NCI-H748 (cell line): ENCODE results near the gene FGF1.
"Not testable (repeated sequence)": the region's sequence is repeated elsewhere in the genome, so short reads cannot be mapped to it uniquely, and the experiment has no call there.

Experiments
- DNase-seq: peaks from one replicate; lab custom pipeline; 2025; ENCODE audit not compliant: unreplicated experiment; lab: John Stamatoyannopoulos, UW

Gene FGF1

DNA sequence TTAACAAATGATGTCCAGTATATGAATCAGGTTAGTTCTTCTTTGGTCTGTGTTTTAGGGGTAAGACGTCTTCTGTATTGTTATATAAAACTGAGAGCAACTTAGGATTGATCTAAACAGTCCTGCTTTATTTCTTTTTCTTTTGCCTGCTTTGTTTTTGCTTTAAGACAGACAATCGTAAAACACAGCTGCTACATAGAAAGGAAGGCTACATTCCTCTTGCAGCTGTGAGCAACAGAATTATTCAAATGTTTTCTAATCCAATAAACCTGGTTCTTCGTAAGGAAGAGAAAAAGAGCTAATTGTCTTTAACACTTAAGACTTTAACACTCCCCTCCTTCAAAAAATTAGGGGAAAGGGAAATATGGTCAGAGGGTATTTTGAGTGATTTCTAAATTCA lies 14.6 kb downstream of the FGF1 start:
- no peak for DNase-seq

DNA sequence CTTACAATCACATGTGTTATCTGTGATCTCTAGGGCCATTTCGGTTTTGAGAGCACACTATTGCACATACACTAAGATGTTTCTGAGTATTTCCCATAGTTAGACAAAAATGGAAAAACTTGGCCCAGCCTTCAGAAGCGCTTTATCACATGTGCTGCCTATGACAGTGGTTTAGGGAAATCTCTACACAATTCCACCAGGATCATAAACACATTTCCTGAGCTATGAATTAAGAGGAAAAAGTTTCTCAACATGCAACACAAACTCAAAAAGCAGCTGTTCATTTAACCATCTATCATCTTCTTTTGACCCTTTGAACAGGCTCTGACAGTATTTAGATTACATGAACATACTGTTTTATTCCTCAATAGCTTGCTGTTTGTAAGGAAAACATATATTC lies 15.1 kb downstream of the FGF1 start:
- no peak for DNase-seq

DNA sequence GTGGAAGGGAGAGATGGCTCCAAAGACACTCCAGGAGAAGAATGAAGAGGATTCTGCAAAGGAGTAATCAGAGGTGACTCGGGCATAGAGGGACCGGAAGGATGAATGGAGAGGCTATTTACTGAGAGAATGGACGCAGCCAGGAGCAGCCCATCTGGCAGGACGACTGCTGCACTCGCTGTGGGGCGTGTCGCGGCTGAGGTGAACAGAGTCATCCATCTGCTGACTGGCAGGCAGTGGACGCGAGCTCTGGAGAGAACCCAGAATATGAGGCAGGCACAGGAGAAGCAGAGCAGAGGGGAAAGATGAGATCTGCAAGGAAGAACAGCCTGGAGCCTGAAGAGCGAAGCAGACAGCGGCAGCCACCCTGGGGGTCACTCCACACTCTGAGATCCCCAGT lies 16.4 kb downstream of the FGF1 start:
- DNase-seq, result peak; percentile 48

DNA sequence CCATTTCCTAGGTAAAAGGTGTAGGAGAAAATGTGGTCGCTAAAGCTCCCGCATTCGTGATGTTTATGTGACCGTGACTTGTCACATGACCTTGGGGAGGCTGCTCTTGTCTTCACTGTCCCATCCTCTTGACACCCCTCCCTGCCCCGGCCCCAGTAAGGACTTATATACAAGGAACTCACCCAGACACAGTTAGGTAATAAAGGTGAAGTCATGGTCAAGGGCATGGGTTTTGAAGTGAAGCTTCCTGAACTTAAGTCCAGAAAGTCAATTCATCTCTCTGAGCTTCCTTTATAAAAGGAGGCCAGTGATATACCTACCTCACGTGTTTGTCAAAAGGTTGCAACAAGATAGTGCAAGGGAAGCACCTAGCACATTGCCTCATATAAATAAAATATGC lies 17.6 kb downstream of the FGF1 start:
- no peak for DNase-seq

DNA sequence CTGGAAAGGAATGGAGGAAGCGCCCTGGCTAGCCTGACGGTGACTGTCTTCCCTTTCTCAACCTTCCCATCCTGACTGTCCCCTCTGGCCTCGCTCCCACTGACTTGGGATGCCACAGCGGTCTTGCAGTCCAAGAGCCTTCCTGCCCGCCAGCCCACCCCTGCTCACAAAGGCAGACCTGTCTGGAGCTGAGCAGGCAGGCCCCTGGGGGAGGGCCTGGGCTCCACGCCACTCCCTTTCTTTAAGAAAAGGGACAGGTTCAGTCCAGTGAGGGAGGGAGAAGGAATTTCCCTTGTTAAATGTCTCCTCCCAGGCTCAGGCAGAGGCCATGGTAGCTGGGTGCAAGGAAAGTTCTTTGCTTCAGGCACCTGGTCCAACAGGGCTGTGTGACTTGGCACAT lies 18.1 kb downstream of the FGF1 start:
- no peak for DNase-seq

DNA sequence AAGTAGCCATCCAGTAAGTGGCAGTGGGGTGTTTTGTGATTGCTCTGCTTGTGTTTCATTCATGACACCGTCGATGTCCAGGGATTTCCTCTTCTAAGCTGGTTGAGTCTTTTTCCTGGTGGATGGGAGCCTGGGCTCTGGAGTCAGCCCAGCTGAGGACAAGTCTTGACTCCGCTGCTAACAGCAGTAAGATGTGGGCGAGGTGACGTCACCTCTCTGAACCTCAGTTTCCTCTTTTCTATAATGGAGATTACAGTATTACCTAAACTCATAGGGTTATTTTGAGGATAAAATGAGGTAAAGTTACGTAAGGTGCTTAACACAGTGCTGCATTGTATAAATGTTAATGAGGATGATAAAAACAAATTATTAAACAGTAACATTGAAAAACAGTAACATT lies 21.3 kb downstream of the FGF1 start:
- DNase-seq, result no peak

DNA sequence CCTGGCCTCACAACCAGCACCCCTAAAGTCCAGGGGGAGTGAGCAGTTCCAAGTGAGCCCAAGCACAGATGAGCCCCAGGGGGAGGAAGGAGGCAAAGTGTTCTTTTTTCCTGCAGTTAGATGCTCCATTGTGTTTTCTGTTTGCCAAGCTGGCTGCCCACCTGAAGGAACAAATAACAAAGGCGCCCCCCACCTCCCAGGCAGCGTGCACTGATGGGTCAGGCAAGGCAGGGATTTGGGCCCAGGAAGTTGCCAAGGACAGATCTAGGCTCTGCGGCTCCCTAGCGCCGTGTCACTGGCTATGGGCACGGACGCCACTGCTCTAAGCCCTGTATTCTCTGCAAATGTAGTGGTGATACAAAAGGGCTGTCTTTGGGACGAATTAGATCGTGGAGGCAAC lies 21.8 kb downstream of the FGF1 start:
- no peak for DNase-seq

DNA sequence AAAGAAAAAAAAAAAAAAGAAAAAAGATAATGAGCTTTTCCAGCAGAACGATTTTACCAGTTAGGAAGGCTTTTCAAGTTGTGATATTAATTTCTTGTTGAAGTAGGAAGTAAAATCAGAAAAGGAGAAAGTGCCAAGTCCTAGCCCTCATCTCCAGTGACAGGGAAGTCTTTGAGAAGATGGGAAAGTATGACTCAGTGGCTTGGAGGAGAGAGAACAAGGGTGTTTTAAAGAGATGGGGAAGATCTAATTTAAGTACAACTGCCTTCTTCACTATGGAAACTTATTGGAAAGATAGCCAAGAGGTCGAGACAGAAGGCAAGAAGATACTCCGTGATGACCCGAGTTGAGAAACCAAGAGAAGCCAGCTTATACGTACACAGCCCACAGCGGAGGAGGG lies 22.6 kb downstream of the FGF1 start:
- no peak for DNase-seq

DNA sequence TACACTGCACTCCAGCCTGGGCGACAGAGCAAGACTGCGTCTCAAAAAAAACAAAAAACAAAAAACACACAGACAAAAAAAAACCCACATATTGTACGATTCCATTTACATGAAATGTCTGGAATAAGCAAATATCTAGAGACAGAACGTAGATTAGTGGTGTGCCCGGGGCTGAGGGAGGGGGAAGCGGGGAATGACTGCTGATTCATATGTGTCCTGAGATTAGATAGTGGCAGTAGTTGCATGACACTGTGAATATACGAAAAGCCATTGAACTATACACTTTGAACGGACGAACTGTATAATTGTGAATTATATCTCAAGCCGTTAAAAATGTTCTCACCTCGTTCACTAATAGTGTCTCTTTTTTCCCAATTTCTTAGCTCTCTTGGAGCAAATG lies 23.9 kb downstream of the FGF1 start:
- no peak for DNase-seq

DNA sequence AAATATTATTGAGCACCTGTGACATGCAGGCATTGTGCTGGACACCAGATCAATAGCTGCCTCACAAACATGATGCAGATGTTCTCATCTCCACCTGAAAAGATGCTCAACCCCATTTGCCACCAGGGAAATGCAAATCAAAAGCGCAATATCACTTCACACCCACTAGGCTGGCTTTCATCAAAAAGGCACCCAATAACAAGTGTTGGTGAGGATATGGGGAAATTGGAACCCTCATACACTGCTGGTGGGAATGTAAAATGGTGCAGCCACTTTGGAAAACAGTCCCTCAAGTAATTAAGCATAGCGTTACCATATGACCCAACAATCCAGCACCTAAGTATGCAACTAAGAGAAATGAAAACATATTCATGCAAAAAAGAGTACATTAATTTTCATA lies 24.7 kb downstream of the FGF1 start:
- no peak for DNase-seq

DNA sequence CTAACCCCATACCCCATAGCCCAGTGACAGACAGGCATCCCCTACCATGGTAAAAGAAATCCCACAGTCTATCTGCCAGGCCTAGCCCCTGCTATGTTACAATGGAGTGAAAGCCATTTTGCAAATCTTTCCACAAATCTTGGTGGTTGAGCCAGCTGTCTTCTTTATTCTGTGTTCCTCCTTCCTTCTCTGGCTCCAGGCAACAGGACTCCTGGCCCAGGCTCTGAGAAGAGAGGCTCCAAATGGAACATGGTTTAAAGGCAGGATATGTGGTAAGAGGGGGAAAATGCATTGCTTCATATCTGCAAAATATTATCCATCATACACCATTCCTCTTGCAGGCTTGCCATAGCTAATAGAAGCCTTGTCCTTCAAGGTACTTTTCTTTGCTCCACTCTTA lies 25.2 kb downstream of the FGF1 start:
- DNase-seq, result no peak

DNA sequence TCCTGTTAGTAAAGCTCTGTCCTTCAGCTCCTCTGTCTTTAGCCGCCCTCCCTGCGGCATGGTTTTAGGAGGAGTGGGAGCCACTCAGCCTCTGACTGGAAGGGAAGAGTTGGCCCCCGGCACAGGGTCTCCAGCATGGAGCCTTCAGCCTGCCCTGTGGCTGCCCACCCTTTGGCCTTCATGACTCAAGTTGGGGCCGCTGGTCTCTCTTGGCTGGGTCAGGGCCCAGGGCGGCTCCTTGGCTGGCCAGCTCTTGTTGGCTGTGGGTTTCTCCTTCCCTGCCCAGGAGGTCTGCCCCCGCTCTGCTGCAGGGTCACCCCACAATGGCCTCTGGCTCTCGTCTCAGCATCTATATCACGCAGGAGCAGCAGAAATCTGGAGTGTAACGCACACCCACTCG lies 25.7 kb downstream of the FGF1 start:
- no peak for DNase-seq

DNA sequence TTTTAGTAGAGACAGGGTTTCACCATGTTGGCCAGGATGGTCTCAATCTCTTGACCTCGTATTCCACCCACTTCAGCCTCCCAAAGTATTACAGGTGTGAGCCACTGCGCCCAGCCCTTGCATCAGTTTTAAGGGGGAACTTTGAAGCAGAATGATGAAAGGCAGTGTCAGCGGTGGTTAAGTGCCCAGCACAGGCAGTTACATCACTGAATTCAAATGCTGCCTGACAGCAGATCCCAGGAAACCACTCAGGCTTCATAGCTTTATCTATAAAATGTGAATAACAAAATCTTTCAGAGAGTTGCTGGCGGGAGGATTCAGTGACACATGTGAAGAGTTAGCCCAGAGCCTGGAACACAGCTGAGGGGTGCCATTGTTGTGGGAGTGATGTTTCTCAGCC lies 26.5 kb downstream of the FGF1 start:
- DNase-seq, result no peak

DNA sequence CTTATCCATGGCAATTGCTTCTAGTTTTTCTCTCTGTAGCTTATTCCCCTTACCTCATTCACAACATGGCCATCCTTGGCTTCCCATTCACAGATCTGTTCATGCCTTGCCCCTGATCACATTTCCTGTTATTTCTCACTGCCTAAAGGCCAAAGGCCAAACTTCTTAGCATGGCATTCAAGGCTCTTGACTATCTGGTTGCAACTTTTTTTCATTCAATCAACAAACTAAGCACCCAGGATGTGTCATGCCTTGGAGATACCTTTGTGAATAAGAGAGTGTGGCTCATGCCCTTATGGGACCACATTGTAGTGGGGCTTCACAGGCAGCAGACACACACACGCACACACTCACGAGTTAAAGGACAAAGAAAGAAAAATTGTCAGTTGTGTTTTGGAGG lies 27.6 kb downstream of the FGF1 start:
- DNase-seq, result no peak

DNA sequence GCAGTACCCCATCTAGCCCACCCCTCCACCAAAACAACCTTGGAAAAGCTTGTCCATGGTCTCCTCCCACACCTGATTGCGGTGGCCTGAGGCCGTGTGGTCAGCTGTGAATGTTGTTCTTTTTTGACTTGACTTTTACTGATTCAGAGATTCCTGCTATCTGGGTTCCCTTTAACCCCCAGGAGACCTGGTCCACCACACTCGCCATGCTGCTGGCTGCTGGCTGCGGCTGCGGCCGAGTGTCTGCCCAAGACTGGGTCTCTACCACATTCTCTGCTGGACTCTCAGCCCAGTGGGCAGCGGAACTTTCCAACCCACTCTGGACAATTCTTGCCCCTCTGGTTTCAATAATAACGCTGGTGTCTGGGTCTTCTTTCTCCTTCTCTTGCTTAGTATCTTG lies 28.4 kb downstream of the FGF1 start:
- DNase-seq, result no peak

DNA sequence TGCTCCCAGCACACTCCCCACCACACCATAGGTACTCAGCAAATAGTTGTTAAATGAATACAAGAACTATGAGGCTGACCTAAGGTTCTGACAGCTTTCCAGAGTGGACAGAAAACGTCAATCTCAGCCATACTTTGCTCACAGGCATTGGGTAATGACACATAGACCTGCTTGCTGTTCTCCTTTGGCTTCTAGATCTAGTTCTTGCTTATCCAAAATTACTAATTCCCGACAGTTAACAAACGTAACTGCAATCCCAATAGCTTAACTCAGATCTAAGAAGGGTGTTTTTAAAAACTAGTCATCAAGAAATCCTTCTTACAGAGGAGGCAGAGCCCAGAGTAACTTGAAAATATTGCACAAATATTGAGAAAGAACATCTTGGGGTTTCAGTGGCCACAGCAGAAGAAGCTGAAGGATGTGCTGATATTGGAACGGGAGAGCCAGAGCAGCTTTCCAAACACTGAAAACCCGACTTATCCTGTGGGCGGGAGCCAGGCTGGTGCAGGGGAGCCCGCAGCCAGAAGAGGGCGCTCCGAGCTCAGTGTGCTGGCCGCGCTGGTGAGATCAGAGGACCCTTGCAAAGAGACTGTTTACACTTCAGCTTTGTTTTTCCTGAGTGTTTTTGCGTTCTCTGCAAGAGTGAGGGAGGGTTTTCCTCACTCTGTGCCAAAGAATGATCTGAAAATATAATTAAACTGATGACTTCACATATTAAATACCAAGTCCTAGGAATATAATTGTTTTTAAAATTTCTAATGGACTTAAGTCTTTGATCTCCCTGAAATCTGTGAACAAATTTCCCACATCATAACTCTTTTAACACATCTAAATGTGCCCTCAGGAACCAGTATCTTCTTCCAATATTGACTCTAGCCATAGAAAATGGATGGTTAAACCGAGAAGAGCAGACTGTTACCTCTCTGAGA lies 30.3 kb downstream of the FGF1 start:
- peak; percentile 71 for DNase-seq

DNA sequence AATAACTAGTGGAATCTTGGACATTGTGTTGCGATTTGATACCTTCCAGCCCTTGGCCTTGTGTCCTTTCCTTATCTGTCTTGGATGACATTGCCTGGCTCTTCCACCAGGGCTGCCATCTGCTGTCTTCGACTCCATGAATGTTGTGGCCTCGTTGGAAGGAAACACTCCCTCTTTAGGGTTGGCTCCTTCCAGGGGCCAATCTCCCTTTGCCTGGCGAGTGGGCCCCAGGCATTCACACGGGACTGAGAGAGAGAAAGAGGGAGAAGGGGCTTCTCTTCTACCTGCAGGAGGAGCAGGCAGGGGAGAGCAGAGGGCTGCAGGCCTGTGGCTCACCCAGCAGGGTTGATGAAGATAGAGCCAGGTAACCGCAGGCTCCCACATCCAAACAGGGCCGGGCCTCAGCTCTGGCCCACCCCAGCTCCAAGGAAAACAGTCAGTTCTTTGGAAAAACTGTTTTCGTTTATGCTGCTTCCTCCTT lies 31.3 kb downstream of the FGF1 start:
- no peak for DNase-seq

DNA sequence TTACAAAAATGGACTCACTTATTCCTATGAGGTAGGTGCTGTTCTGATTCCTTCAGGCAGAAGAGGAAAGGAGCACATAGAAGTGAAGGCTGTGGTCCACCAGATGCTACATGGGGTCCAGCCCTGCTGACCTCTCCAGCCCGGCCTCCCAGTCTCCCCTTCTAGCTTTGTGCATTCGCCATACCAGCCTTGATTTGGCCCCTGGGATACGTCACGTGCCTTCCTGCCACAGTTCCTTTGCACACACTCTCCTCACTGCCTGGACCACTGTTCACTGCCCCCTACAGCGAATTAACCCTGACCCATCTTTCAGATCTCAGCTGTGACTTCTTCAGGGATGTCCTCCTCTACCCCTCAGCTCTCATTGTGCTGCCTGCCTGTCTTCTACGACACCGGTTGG lies 32.6 kb downstream of the FGF1 start:
- DNase-seq, result no peak

DNA sequence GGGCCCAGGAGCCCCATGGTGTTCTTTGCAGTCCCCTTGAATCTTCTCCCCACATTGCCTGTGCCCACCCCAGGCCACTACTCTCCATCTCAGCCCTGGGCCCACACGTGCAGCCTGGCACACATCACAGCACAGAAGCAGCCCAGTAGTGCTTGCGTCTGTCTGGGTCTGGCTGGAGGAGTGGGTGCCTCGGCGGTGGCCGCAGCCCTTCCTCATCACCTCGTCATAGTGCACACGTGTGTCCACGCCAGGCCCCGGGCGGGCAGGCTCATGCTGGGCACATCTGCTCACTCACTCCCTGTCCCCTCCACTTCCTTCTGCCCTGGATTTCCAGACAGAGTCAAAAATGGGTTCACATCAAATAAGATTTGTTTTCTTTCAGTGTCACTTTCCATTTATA lies 33.3 kb downstream of the FGF1 start:
- no peak for DNase-seq

DNA sequence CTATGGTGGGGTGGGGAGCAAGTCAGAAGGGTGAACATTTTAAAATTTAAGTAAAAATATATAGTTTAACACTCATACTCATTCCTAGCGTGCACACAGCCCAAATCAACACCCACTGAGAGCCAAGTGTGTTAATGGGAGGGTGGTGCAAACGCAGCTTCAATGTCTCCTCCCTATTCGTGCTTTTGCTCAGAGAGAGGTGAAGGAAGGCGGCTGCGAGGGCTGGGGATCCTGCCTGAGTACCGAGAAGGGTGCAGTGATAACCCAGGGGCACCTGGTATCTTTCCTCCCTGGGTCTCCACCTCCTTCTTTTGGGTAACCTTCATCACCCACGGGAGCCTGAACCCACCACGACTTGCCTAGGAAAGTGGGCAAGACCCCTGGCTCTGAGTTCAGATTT lies 35.0 kb downstream of the FGF1 start:
- no peak for DNase-seq

DNA sequence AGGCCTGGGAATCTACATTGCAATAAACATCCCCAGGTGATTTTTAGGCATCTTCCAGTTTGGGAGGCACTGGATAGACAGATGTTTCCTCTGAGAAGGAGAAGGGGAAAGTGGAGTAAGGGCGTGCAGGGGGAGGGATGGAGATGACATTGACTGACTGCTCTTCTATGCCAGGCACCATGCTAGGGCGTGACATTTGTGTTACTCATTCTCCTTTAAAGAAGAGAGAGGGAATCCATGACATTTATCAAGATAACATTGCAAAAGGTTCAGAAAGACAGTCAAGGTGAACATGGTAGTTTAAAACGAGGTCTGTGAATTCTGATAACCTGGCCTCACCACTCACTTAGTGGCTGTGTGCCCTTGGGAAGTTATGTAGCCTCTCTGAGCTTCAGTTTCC lies 35.8 kb downstream of the FGF1 start:
- DNase-seq, result no peak

DNA sequence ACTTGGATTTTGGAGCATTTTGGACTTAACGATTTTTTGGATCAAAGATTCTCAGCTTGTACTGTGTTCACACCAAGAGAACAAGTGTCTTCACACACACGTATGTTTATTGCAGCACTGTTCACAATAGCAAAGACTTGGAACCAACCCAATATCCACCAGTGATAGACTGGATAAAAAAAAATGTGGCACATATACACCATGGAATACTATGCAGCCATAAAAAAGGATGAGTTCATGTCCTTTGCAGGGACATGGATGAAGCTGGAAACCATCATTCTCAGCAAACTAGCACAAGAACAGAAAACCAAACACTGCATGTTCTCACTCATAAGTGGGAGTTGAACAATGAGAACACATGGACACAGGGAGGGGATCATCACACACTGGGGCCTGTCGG lies 37.8 kb downstream of the FGF1 start:
- DNase-seq, result not testable (repeated sequence)

DNA sequence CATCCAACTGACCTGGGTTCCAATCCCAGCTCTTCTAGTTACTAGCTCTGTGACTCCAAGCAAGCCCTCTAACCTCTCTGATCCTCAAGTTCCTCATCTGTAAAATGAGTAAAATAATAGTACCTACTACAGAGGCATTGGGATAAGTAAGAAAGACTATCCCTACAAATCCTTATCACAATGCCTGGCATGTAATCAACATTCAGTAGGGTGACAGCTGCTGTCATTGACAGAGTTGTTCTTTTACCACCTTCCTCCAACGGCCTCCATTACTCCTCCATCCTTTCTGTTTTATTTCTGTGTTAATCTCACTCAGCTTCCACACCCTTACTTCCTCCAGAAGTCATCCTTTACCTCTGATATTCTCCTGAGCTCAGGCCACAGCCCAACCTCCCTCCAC lies 40.4 kb downstream of the FGF1 start:
- DNase-seq, result no peak
